Prostate gland (tissue), 2 donors: ENCODE results near the gene ATG7. TPM values are rescaled to one million over a fixed set of nuclear protein-coding genes. Genes with fewer than 3 reads are reported as not detected.
"Not testable (repeated sequence)": the region's sequence is repeated elsewhere in the genome, so short reads cannot be mapped to it uniquely, and the experiment has no call there.

Experiments
- DNase-seq: peaks from one replicate; pipeline ENCODE4 v3.0.0-alpha.2; 2019; ENCODE audit warnings: low spot score
- H3K27ac ChIP-seq, 2 donors: fragments of 200-600 bp; sonication (generic); 2 replicates each; pipeline ENCODE4 v1.5.1; 2017 to 2019
- H3K27me3 ChIP-seq: fragments of 200-600 bp; sonication (generic); replicated peaks from 2 replicates; pipeline ENCODE4 v1.5.1; 2019; ENCODE audit not compliant: insufficient read depth
- H3K36me3 ChIP-seq, 2 donors: fragments of 200-600 bp; sonication (generic); 1 replicate in 1 of 2; 2 replicates in 1 of 2; pipeline versions ENCODE4 v1.5.1 to v1.8.1; 2017 to 2019
- H3K4me1 ChIP-seq: fragments of 200-600 bp; sonication (generic); replicated peaks from 2 replicates; pipeline ENCODE4 v1.5.1; 2019
- H3K4me3 ChIP-seq, 2 donors: fragments of 200-600 bp; sonication (generic); 2 replicates each; pipeline ENCODE4 v1.5.1; 2017 to 2019
- H3K9me3 ChIP-seq: fragments of 200-600 bp; sonication (generic); 2 replicates; pipeline ENCODE4 v1.5.1; 2017
- CTCF ChIP-seq, 4 experiments: fragments of 200-600 bp in 2 of 4; fragments of 450-650 bp in 2 of 4; sonication (generic) in 2 of 4; IDR thresholded peaks; 1 replicate in 3 of 4; 2 replicates in 1 of 4; pipeline ENCODE4 v1.5.1; 2016 to 2019; ENCODE audit warnings: antibody characterized with exemption in 4 of 4, mild to moderate bottlenecking in 2 of 4, moderate library complexity in 2 of 4
- POLR2A ChIP-seq: fragments of 450-650 bp; IDR thresholded peaks from one replicate; pipeline ENCODE4 v1.6.1; 2016; ENCODE audit warnings: antibody characterized with exemption, mild to moderate bottlenecking
- POLR2AphosphoS5 ChIP-seq: sonication (generic); formaldehyde crosslinking; IDR thresholded peaks from one replicate; pipeline ENCODE4 v1.6.1; 2017; ENCODE audit warnings: antibody characterized with exemption
- WGBS: methylation state at CpG from one replicate; pipeline ENCODE4 v1.1.5; 2018; 5-methylcytosine and 5-hydroxymethylcytosine counted together
- intact Hi-C: fragments of 100-400 bp; cut with DNase I; formaldehyde crosslinking; loops from one replicate; pipeline ENCODE4 v1.14.2; 2022
- total RNA-seq, 2 donors: library from RNA; depleted of rRNA; stranded (reverse); fragments of >200 nt; gene quantifications; one replicate each; pipeline ENCODE4 v1.1.0, GENCODE V29; 2016

The ATG7 gene
- total RNA-seq, 2 donors from 2014 or later: 25.2 to 66.5 TPM

GRCh38 chr3:11452885-11453847 is 181.0 kb downstream of the ATG7 start:
- whole genome bisulfite sequencing: 61% methylated on average over 14 of the region's 14 CpGs
- Histone ChIP-seq H3K27me3 (no peaks in the 10 kb centered on the region), H3K4me1 (no peaks in the 10 kb centered on the region), H3K36me3 (no peaks in the 10 kb centered on the region), H3K9me3 (no peaks in the 10 kb centered on the region), H3K27ac (no peak overlapping the region), H3K4me3 (no peak overlapping the region)
- DNase-seq: no peak
- TF ChIP-seq POLR2A: no peak
- no peak for TF ChIP-seq CTCF (IDR thresholded peaks at IDR 0.05)
- no peak for TF ChIP-seq POLR2AphosphoS5
- intact Hi-C loops: no loop called here

- intact Hi-C loops: no loop called here
- no peaks in the 10 kb centered on the region for H3K36me3 ChIP-seq
- no peak overlapping the region for H3K27ac ChIP-seq
- DNase-seq: no peak
- no peaks in the 10 kb centered on the region for H3K9me3 ChIP-seq
- no peak overlapping the region for H3K4me3 ChIP-seq
- WGBS: 91% methylated on average over 5 of the region's 5 CpGs
- H3K27me3 ChIP-seq: no peaks in the 10 kb centered on the region
- TF ChIP-seq POLR2A: no peak
- TF ChIP-seq CTCF (IDR thresholded peaks at IDR 0.05): no peak
- TF ChIP-seq POLR2AphosphoS5: no peak
- no peaks in the 10 kb centered on the region for H3K4me1 ChIP-seq
Measured at GRCh38 chr3:11455956-11456355, 183.8 kb downstream of the ATG7 start.

- Histone ChIP-seq H3K27ac (no peak overlapping the region), H3K4me1 (no peaks in the 10 kb centered on the region), H3K9me3 (no peaks in the 10 kb centered on the region), H3K36me3 (no peaks in the 10 kb centered on the region), H3K27me3 (no peaks in the 10 kb centered on the region), H3K4me3 (no peak overlapping the region)
- TF ChIP-seq POLR2AphosphoS5 (no peak), CTCF (IDR thresholded peaks at IDR 0.05) (no peak), POLR2A (no peak)
- intact Hi-C loops: no loop called here
- DNase-seq: no peak
- WGBS: 90% methylated on average over 4 of the region's 4 CpGs
Measured at GRCh38 chr3:11457135-11457534, 184.9 kb downstream of the ATG7 start.

- no peak overlapping the region for H3K4me3 ChIP-seq
- H3K9me3 ChIP-seq: no peaks in the 10 kb centered on the region
- intact Hi-C loops: no loop called here
- no peak for TF ChIP-seq POLR2AphosphoS5
- TF ChIP-seq POLR2A: no peak
- 74% methylated on average over 3 of the region's 3 CpGs for WGBS
- H3K4me1 ChIP-seq: no peaks in the 10 kb centered on the region
- H3K36me3 ChIP-seq: no peaks in the 10 kb centered on the region
- DNase-seq: no peak
- H3K27me3 ChIP-seq: no peaks in the 10 kb centered on the region
- no peak overlapping the region for H3K27ac ChIP-seq
Measured at GRCh38 chr3:11459186-11459824, 187.1 kb downstream of the ATG7 start.

GRCh38 chr3:11461226-11461625 is 189.0 kb downstream of the ATG7 start:
- WGBS: 88% methylated on average over 3 of the region's 3 CpGs
- no peak for DNase-seq
- TF ChIP-seq CTCF (IDR thresholded peaks at IDR 0.05): no peak
- TF ChIP-seq POLR2A: no peak
- TF ChIP-seq POLR2AphosphoS5: no peak

GRCh38 chr3:11462673-11463072 is 190.5 kb downstream of the ATG7 start:
- H3K27me3 ChIP-seq, DNase-seq, H3K27ac ChIP-seq, H3K9me3 ChIP-seq, H3K4me1 ChIP-seq, H3K36me3 ChIP-seq, H3K4me3 ChIP-seq: not testable (repeated sequence)
- WGBS: 92% methylated on average over 4 of the region's 4 CpGs
- intact Hi-C loops: loop anchor here (10.0 kb wide), 1 partner anchor 78 kb away; no protein-coding TSS in a partner anchor

More at GRCh38 chr3:11461226-11461625, 189.0 kb downstream of the ATG7 start:
- no peaks in the 10 kb centered on the region for H3K27me3 ChIP-seq
- no peak overlapping the region for H3K27ac ChIP-seq
- H3K9me3 ChIP-seq: no peaks in the 10 kb centered on the region
- no peaks in the 10 kb centered on the region for H3K36me3 ChIP-seq
- no peak overlapping the region for H3K4me3 ChIP-seq
- no peaks in the 10 kb centered on the region for H3K4me1 ChIP-seq
- intact Hi-C loops: loop anchor here (10.0 kb wide), 1 partner anchor 76 kb away; no protein-coding TSS in a partner anchor
